Hematopoietic multipotent progenitor cell treated with erythropoietin and hydrocortisone succinate and interleukin-3 and kit ligand, for 6 days (in vitro differentiated cells): Measurements from ENCODE around the gene GATAD1.
"Not testable (repeated sequence)": the region's sequence is repeated elsewhere in the genome, so short reads cannot be mapped to it uniquely, and the experiment has no call there.

Experiments
- DNase-seq: peaks from one replicate; pipeline ENCODE4 v3.0.0-alpha.2; 2015

The GATAD1 gene

DNA sequence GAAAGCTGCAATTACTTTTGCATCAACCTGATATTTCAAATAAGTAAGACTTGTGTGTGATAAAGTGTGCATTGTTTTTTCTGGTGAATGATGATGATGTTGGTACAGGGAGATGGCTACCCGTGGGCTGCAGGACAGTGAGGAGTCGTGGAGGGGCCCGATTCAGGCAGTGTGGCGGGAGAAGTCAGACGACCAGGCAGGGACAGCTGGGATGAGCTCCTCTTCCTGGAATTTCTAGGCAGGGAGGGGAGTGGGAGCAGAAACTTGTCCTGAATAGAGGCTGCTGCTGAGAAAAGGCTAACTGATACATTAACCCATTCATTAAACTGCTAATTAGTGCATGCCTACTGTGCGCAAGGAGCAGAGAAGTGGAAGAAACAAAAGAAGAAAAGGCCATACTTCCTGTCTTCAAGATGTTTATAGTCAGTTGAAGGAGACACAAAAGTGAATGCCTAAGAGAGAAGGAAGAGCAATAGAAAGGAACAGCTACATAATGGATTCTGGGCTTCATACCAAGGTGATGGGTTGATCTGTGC, 9.3 kb upstream of the GATAD1 start:
- no peak for DNase-seq

DNA sequence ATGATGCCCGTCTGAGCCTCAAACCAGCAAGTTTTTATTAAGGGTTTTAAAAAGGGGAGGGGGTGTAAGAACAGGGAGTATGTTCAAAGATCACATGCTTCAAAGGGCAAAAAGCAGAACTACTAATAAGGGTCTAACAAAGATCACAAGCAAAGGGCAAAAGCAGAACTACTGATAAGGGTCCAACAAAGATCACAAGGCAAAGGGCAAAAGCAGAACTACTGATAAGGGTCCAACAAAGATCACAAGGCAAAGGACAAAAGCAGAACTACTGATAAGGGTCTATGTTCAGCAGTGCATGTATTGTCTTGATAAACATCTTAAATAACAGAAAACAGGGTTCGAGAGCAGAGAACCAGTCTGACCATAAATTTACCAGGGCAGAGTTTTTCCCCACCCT, 4.6 kb upstream of the GATAD1 start:
- DNase-seq: peak; percentile 35

GRCh38 chr7:92446869-92447344, 375 bp upstream of the GATAD1 start:
- DNase-seq: no peak

DNA sequence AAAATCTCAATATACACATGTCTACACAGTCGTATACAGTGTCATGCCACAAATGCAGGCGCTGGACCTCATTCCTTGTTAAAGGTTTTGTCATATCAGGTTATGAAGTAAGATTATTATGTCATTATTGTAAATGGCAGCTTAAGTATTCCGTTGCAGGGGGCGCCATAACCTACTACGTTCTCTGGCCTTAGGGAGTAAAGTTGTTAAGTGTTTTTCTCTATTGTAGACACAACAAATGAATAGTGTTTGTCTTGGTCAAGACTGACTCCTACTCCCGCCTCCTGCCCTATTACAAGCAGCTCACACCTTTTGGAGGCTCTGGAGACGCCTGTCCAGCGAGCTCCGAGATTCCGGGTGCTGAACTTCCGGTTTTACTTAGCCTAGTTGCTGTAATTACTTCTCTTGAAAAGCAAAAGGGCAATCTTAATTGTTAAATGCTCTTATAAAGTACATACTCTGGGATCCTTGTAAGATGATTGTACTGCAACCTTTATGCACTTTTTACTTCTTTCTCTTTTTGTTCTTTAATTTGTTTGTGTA, 994 bp downstream of the GATAD1 start:
- peak; percentile 86 for DNase-seq

- no peak for DNase-seq
Observed at GRCh38 chr7:92451645-92452044, 4.4 kb downstream of the GATAD1 start.

DNA sequence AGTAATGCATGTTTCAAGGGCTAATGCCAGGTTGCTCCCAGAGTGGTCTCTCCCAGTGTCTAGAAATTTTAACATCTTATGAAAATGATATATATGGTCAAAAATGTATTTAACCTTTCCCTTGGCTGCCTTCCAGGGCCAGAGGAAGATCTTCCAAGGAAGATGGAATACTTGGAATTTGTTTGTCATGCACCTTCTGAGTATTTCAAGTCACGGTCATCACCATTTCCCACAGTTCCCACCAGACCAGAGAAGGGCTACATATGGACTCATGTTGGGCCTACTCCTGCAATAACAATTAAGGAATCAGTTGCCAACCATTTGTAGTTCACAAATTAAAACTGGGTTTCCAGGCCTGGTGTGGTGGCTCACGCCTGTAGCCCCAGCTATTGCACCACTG, 9.0 kb downstream of the GATAD1 start:
- DNase-seq: no peak

- DNase-seq: no peak
Observed at GRCh38 chr7:92460109-92460508, 12.8 kb downstream of the GATAD1 start.

- no peak for DNase-seq
Observed at GRCh38 chr7:92460510-92460909, 13.2 kb downstream of the GATAD1 start.

GRCh38 chr7:92461027-92462003, 14.0 kb downstream of the GATAD1 start:
- DNase-seq: peak; percentile 80

DNA sequence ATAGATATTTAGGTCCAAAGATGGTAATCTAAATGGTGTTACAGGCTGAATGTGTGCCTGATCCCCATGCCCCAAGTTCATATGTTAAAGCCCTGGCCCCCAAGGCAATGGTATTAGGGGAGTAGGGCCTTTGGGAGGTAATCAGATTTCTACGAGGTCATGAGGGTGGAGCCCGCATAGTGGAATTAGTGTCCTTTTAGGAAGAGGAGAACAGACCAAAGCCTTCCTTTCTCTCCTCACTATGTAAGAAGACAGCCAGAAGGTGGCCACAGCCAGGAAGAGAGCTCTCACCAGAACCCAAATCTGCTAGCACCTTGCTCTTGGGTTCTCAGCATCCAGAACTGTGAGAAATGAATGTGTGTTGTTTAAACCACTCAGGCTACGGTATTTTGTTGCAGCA, 15.3 kb downstream of the GATAD1 start:
- DNase-seq: no peak

- no peak for DNase-seq
Observed at GRCh38 chr7:92464515-92464914, 17.2 kb downstream of the GATAD1 start.

GRCh38 chr7:92466682-92467081, 19.4 kb downstream of the GATAD1 start:
- DNase-seq: no peak

DNA sequence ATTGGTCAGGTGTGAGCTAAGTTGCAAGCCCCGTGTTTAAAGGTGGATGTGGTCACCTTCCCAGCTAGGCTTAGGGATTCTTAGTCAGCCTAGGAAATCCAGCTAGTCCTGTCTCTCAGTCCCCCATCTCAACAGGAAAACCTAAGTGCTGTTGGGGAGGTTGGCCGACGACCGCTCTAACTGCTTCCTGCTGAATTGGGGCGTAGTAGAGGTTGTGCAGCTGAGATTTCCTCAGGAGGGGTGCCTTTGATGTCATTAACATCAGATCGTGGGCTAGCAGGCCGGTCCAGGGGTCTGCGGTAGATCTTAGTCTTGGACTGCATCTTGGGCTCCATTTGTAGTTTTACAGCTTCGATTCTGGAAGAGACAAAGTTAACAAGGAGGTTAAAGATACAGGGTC, 21.3 kb downstream of the GATAD1 start:
- DNase-seq: not testable (repeated sequence)

GRCh38 chr7:92473989-92474388, 26.7 kb downstream of the GATAD1 start:
- DNase-seq: not testable (repeated sequence)

- DNase-seq: not testable (repeated sequence)
Observed at GRCh38 chr7:92475261-92475770, 28.0 kb downstream of the GATAD1 start.

- DNase-seq: not testable (repeated sequence)
Observed at GRCh38 chr7:92475851-92476590, 28.7 kb downstream of the GATAD1 start.

DNA sequence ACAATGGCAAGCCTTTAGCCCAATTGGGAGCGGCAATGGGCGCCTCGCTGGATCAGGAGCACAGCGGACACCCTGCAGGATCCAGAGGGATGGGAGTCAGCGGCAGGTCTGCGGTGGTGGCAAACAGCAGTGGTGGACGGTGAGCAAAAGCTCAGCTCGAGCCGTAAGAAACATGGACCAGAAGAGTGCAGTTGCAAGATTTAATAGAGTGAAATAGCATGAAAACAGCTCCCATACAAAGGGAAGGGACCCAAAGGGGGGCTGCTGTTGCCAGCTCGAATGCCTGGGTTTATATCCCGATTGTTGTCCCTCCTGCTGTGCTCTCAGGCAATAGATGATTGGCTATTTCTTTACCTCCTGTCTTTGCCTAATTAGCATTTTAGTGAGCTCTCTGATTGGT, 30.4 kb downstream of the GATAD1 start, which contains the start of gene ERVW-1:
Gene ERVW-1, minus strand, starts transcription at position 266 of the 400 bp plus-strand sequence. CDS start 7,565 bp downstream, outside the sequence.
- DNase-seq: not testable (repeated sequence)

DNA sequence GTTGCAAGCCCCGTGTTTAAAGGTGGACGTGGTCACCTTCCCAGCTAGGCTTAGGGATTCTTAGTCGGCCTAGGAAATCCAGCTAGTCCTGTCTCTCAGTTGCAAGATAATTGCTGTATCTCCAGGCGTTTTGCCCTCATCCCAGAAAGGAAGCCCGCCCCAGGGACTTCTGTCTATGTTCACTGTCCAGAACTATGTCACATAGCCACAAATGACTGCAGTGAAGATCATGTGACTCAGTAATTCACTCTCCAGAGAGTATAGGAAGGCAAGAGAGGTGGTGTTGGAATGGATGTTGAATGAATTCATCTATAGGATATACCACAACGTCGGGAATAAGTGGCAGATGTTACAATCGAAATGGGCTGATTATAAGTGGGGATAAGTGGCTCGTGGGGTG, 30.8 kb downstream of the GATAD1 start:
- no peak for DNase-seq

DNA sequence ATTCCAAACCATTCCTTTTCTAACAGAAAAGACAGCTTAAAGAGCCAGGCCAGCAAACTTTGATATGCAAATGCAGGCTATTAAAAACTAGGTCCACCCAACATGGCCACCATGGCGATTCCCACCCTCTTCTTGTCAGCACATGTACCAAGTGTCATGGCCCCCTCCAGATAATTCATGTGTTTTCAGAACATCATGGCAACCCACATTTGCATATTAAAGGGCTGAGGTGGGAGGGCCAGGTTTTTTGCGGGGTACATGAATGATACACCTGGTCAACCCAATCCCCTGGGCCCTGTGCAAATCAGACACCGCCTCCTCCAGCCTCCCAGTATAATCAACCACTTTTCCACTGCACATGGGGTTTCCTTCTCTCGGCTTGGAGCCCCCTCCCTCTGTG, 31.4 kb downstream of the GATAD1 start:
- no peak for DNase-seq

DNA sequence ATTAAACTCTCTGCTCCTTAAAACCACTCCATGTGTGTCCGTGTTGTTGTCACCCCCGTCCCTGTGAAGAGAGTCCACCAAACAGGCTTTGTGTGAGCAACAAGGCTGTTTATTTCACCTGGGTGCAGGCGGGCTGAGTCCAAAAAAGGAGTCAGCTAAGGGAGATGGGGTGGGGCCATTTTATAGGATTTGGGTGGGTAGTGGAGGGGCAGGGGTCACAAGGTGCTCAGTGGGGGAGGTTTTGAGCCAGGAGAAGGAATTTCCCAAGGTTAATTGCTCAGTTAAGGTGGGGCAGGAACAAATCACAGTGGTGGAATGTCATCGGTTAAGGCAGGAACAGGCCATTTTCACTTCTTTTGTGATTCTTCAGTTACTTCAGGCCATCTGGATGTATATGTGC, 31.9 kb downstream of the GATAD1 start:
- DNase-seq: not testable (repeated sequence)

GRCh38 chr7:92483624-92484023, 36.3 kb downstream of the GATAD1 start:
- not testable (repeated sequence) for DNase-seq

DNA sequence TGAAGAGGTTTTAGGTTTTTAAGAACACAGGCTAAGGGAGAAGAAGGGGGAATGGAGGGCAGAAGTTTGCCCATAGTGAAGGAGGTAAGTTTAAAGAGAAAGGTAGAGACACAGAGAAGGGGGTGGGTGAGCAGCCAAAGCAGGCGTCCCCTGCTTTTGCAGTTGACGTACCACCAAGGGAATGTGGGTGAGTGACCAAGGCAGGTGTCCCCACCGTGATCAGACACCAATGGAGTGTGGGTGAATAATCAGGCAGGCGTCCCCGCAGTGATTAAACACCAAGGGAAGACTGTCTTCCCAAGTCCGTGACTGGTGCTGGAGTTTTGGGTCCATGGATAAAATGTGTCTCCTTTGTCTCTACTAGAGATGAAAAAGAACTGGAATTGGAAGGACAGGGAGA, 36.9 kb downstream of the GATAD1 start:
- DNase-seq: not testable (repeated sequence)
